Measurements from ENCODE around the gene OR5T3.

GRCh38 chr11:56234155-56234554 lies 17.9 kb upstream of the OR5T3 start, which contains the start of gene OR5T2:
- TF ChIP-seq, protein P1, sequence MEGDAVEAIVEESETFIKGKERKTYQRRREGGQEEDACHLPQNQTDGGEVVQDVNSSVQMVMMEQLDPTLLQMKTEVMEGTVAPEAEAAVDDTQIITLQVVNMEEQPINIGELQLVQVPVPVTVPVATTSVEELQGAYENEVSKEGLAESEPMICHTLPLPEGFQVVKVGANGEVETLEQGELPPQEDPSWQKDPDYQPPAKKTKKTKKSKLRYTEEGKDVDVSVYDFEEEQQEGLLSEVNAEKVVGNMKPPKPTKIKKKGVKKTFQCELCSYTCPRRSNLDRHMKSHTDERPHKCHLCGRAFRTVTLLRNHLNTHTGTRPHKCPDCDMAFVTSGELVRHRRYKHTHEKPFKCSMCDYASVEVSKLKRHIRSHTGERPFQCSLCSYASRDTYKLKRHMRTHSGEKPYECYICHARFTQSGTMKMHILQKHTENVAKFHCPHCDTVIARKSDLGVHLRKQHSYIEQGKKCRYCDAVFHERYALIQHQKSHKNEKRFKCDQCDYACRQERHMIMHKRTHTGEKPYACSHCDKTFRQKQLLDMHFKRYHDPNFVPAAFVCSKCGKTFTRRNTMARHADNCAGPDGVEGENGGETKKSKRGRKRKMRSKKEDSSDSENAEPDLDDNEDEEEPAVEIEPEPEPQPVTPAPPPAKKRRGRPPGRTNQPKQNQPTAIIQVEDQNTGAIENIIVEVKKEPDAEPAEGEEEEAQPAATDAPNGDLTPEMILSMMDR (conservative IDR thresholded peaks at IDR 0.05; ENCODE audit: low read depth, low read length): no peak
- TF ChIP-seq EZH2 (IDR thresholded peaks at IDR 0.05; ENCODE audit: borderline replicate concordance, low read depth, low read length, poor library complexity, severe bottlenecking): no peak

Data from A673 (cell line).